Kidney tubule cell (primary cell): ENCODE data around the gene HSPA1L.

Source experiments
- DNase-seq: peaks from one replicate; pipeline ENCODE4 v3.0.0-alpha.2; 2018; ENCODE audit warnings: low spot score

The HSPA1L gene

GRCh38 chr6:31781244-31782125 lies 33.6 kb downstream of the HSPA1L start:
- no peak for DNase-seq

DNA sequence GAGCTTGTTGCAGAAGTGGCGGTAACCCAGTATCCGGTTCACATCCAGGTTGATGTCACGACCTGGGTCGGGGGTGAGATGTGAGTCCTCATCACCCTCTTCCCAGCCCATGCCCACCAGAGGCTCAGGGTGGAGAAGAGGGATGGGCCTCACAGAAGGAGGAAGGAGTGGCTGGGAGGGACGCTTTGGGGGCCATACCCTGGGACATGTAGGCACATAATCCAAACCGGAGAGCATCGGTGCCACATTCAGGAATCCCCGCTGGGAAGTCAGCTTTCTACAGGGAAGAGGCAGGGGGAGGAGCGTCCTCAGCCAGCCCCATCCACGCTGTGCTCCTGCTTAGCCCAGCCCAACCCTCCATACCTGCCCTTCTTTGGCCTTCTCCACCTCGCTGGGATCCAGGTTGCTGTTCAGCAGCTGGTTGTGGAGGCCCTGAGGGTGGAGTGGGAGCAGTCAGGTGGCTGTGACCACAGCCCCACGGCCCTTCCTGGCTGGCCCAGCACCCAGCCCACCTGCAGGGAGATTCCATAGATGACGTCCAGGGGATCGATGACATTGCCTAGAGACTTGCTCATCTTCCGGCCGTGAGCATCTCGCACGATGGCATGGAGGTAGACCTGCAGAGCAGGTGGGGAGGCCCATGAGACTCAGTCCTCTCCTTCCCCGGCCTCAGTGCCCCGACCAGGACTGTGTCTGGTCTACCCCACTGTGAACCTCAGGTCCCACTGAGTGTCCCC lies 34.4 kb downstream of the HSPA1L start:
- DNase-seq = no peak

- DNase-seq = no peak
Measured at GRCh38 chr6:31779908-31780307, 35.2 kb downstream of the HSPA1L start.

- no peak for DNase-seq
Measured at GRCh38 chr6:31778999-31779885, 35.8 kb downstream of the HSPA1L start.

DNA sequence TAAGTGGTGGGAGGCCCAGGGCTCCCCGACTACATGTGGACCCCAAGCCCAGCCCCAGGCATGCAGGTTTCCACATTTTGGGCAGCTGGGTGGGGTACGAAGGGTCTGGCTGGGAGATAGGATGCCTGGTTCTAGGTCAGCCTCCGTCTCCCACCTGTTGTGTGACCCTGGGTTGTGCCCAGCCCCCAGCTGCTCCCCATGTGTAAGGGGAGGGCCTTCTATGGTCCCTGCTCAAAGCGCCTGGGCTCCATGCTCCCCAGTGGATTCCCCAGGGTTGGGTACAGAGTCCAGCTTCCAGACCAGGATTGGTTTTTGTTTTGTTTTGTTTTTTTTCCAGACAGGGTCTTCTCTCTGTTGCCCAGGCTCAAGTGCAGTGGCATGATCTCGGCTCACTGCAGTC lies 36.9 kb downstream of the HSPA1L start:
- DNase-seq = no peak

DNA sequence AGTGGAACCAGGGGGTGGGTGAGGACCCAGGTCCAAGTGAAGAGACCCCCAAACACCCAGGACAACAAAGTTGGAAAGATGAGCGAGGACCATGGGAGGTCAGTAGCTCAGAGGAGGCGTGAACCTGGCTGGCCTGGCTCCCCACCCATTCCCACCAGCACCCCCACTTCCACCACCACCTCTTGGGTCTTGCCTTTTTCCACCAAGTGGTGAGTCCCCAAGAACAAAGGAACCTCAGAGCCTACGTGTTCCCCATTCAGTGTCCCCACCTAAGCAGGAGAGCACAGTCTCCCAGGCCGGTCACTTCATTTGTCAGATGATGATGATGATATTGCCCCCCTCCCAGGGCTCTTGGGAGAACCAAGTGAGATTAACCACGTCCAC lies 37.4 kb downstream of the HSPA1L start:
- no peak for DNase-seq

GRCh38 chr6:31776989-31777666 lies 38.0 kb downstream of the HSPA1L start, which contains the start of gene VWA7:
VWA7 (minus strand) TSS chr6:31777328; CDS start chr6:31776779, 549 bp downstream.
- peak; percentile 98 for DNase-seq

- no peak for DNase-seq
Measured at GRCh38 chr6:31776485-31776988, 38.5 kb downstream of the HSPA1L start.

DNA sequence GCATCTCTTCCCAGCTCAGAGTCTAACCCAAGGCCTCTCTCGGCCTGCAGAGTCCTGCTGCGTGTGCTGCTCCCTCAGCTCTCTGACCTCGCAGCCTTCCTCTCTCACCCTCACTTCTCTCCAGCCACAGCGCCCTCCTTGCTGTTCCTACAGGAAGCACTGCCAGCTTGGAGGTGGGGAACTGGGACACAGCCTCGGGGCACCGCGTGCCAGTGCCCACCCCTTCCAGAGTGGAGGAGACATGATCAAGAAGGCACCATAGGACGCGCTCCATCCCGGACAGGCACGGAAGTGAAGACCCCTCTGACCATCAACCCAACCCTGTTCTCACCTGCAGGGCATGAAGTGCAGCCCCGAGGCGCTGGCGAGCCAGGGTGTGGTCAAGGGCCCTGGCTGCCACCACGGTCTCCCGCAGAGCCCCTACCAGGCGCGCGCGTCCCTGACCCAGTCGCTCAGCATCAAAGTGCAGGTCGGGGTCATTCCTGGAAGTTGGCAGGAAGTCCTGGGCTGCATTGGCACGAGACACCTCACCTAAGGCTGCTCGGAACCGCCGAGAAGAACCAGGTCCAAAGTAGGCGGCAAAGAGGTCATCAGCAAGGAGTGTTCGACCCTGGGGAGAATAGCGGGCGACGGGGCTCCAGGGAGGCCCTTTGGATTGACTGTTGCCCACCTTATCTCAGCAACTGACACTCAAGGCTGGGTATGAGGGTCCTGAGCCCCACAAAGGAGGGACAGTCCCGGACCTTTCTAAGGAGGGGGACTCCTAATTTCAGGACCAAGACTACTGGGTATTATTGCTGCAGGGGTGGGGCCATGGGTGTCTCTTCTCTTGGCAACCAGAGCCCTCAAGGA lies 39.2 kb downstream of the HSPA1L start:
- DNase-seq = no peak

DNA sequence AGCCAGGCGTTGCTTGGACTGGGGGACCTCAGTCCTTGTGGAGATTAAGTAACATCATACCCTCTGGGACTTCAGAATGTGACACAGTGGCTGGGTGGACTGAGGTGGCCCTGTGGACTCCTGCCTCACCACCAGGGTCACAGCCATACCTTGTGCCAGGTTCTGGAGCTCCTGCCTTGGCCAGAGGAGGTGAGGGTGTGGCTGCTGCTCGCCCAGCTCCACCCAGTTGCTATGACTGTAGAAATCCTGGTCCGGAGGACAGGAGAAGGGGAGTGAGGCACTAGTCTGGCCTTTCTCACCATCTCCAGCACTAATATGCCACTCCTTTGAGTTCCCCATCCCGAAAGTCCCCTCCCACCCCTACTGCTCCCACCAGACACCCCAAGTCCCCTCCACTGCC lies 39.9 kb downstream of the HSPA1L start:
- DNase-seq = peak; percentile 35

DNA sequence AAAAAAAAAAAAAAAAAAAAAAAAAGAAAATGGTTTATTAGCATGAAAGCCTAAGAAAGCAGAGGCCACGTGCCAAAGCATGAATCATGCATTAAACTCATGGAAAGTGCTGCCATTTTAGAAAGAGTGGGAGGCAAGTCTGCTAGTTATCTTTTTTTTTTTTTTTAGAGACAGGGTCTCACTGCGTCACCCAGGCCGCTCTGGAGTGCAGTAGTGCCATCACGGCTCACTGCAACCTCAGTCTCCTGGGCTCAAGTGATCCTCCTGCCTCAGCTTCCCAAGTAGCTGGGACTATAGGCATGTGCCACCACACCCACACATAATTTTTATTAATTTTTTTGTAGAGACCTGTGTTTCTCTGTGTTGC lies 43.1 kb downstream of the HSPA1L start:
- DNase-seq = no peak

GRCh38 chr6:31770860-31771259 lies 44.2 kb downstream of the HSPA1L start:
- DNase-seq = no peak

- DNase-seq = peak; percentile 74
Measured at GRCh38 chr6:31769684-31770371, 45.3 kb downstream of the HSPA1L start.

DNA sequence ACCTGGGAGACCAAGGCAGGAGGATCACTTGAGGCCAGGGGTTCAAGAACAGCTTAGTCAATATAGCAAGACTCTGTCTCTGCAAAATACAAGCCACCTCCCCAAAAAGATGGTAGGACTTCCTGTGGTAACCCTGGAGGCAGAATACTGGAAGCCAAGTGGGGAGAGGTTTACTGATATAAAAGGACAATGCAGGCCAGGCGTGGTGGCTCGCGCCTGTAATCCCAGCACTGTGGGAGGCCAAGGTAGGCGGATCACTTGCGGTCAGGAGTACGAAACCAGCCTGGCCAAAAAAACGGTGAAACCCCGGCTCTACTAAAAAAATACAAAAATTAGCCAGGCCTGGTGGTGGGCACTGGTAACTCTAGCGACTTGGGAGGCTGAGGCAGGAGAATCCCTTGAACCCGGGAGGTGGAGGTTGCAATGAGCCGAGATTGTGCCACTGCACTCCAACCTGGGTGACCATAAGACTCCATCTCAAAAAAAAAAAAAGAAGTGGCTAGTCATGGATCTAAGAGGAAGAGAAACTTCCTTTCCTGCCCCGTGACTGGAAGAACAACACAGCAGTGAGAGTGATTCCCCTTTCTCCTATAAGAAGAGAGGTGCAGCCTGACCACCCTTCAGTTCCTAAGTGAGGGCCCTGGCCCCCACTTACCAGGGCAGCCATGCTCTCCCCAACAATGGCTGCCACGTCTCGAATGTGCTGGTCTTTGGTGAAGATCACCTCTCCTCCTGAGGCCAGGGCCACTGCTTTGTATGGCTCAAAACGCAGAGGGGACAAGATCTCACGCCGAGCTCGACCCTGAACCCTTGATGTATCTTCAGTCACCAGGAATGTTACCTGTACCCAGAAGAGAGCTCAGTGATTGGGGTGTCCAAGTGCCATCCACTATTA lies 46.5 kb downstream of the HSPA1L start:
- no peak for DNase-seq

DNA sequence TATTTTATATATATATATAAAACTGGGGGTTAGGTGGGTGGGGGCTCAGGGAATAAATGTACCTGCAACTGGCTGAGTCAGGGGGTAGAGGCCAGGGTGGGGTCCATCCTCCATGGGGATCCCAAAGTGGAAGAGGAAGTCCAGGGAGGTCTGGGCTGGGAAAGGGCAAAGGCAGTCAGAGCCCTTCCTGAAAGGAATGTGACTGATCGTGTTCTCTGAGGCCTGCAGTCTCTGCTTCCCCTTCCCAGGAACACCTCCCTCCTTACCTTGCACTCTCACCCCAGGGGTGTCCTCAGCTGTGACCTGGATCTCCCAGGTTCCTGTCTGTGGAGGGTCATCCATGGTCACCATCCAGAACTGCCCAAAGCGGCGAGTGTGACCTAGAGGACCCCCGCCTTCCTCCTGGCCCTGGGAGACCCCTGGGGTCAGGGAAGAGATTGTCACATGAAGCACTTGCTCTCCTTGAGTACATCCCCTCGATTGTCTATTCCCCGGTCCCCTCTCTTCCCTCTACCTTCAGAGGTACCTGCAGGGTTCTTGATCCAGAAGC lies 47.9 kb downstream of the HSPA1L start:
- DNase-seq = peak; percentile 43

- DNase-seq = no peak
Measured at GRCh38 chr6:31765910-31766794, 48.9 kb downstream of the HSPA1L start.

DNA sequence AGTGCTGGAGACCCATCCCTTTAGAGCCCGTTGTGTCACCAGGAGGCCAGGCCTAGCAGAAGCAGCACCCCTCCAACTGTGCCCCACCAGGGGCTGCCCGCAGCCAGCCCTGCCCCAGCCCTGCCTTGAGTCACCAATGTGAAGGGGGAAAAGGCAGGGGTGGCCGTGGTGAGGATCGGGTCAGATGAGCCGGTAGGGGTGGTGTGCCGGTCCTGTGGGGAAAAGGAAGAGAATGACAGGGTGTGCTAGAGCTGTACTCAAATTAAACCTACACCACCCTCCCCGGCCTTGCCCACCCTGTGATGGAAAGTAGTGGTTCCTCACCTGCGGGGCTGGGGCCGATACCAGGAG lies 49.5 kb downstream of the HSPA1L start:
- no peak for DNase-seq

- DNase-seq = no peak
Measured at GRCh38 chr6:31764198-31764597, 50.9 kb downstream of the HSPA1L start.
